Neuronal stem cell (in vitro differentiated cells): ENCODE results near the gene PLCXD3.

Experiments
- DNase-seq: peaks from one replicate; pipeline ENCODE4 v3.0.0-alpha.2; 2013; ENCODE audit warnings: low spot score
- H2AFZ ChIP-seq: one replicate; pipeline ENCODE4 v1.6.1; 2013; ENCODE audit warnings: mild to moderate bottlenecking, low read length, inconsistent platforms
- H2AK5ac ChIP-seq: 2 replicates; pipeline ENCODE4 v1.6.1; 2013; ENCODE audit warnings: low read depth, mild to moderate bottlenecking, inconsistent platforms, low read length, moderate library complexity, mixed read lengths
- H2BK120ac ChIP-seq: 2 replicates; pipeline ENCODE4 v1.6.1; 2013; ENCODE audit warnings: low read depth, mild to moderate bottlenecking, inconsistent platforms, low read length, moderate library complexity, mixed read lengths
- H2BK12ac ChIP-seq: one replicate; pipeline ENCODE4 v1.6.1; 2013; ENCODE audit warnings: low read length, inconsistent platforms
- H2BK15ac ChIP-seq: 2 replicates; pipeline ENCODE4 v1.6.1; 2013; ENCODE audit warnings: mild to moderate bottlenecking, low read length, inconsistent platforms, mixed read lengths
- H2BK5ac ChIP-seq: one replicate; pipeline ENCODE4 v1.6.1; 2013; ENCODE audit warnings: inconsistent platforms, mild to moderate bottlenecking, low read length, moderate library complexity
- H3K14ac ChIP-seq: one replicate; pipeline ENCODE4 v1.6.1; 2013; ENCODE audit warnings: low read length, inconsistent platforms
- H3K18ac ChIP-seq: 2 replicates; pipeline ENCODE4 v1.6.1; 2013; ENCODE audit warnings: low read length, inconsistent platforms
- H3K23ac ChIP-seq: 2 replicates; pipeline ENCODE4 v1.6.1; 2013; ENCODE audit warnings: low read depth, mild to moderate bottlenecking, mixed read lengths, low read length, inconsistent platforms; ENCODE audit not compliant: poor library complexity
- H3K27ac ChIP-seq: replicated peaks from 3 replicates; pipeline ENCODE4 v1.5.1; 2013; ENCODE audit warnings: low read length, inconsistent platforms
- H3K27me3 ChIP-seq, 3 experiments: 2 replicates each; pipeline ENCODE4 v1.6.1; 2013; ENCODE audit warnings: low read length in 3 of 3, mild to moderate bottlenecking in 2 of 3, inconsistent platforms in 1 of 3, low read depth in 1 of 3, mixed read lengths in 1 of 3, moderate library complexity in 1 of 3; ENCODE audit not compliant: control insufficient read depth in 3 of 3, insufficient read depth in 3 of 3
- H3K36me3 ChIP-seq, 2 donors: replicated peaks in 1 of 2; 2 replicates each; pipeline ENCODE4 v1.6.1; 2013; ENCODE audit warnings: low read length in 2 of 2; ENCODE audit not compliant: control insufficient read depth in 2 of 2, insufficient read depth in 2 of 2
- H3K4ac ChIP-seq: 2 replicates; pipeline ENCODE4 v1.6.1; 2013; ENCODE audit warnings: inconsistent platforms, mild to moderate bottlenecking, low read length, moderate library complexity
- H3K4me1 ChIP-seq, 2 donors: 1 replicate in 1 of 2; 2 replicates in 1 of 2; pipeline ENCODE4 v1.6.1; 2013; ENCODE audit warnings: low read length in 2 of 2, low read depth in 1 of 2; ENCODE audit not compliant: control insufficient read depth in 2 of 2, insufficient read depth in 1 of 2
- H3K4me2 ChIP-seq: one replicate; pipeline ENCODE4 v1.6.1; 2013; ENCODE audit warnings: mild to moderate bottlenecking, low read length, inconsistent platforms; ENCODE audit not compliant: insufficient read depth, poor library complexity, severe bottlenecking
- H3K4me3 ChIP-seq, 2 donors: 2 replicates each; pipeline ENCODE4 v1.5.1; 2013; ENCODE audit warnings: low read length in 2 of 2, mild to moderate bottlenecking in 2 of 2, inconsistent platforms in 1 of 2, moderate library complexity in 1 of 2
- H3K79me1 ChIP-seq: one replicate; pipeline ENCODE4 v1.6.1; 2013; ENCODE audit warnings: low read depth, mild to moderate bottlenecking, inconsistent platforms, low read length, moderate library complexity
- H3K9ac ChIP-seq: one replicate; pipeline ENCODE4 v1.6.1; 2013; ENCODE audit warnings: mild to moderate bottlenecking, low read depth, low read length, inconsistent platforms; ENCODE audit not compliant: poor library complexity
- H3K9me3 ChIP-seq, 2 donors: replicated peaks in 1 of 2; 2 replicates each; pipeline versions ENCODE3 to v1.6.1; 2013; ENCODE audit warnings: low read length in 2 of 2, mild to moderate bottlenecking in 2 of 2, inconsistent platforms in 1 of 2, low read depth in 1 of 2, mixed read lengths in 1 of 2, moderate library complexity in 1 of 2; ENCODE audit not compliant: control insufficient read depth in 2 of 2, insufficient read depth in 1 of 2
- H4K8ac ChIP-seq: one replicate; pipeline ENCODE4 v1.6.1; 2013; ENCODE audit warnings: low read depth, mild to moderate bottlenecking, inconsistent platforms, low read length, moderate library complexity
- H4K91ac ChIP-seq: one replicate; pipeline ENCODE4 v1.6.1; 2013; ENCODE audit warnings: low read length, low read depth, mild to moderate bottlenecking, inconsistent platforms; ENCODE audit not compliant: poor library complexity
- WGBS, 2 donors: extraction: QIAGEN DNeasy Blood & Tissue Kit; methylation state at CpG; one replicate each; pipeline ENCODE4 v1.1.7; 2013; ENCODE audit warnings: missing lambda C conversion rate in 2 of 2, mixed read lengths in 1 of 2; ENCODE audit not compliant: insufficient read length in 2 of 2, insufficient replicate concordance in 1 of 2; ENCODE audit errors: extremely low coverage in 2 of 2; 5-methylcytosine and 5-hydroxymethylcytosine counted together

PLCXD3 gene

DNA sequence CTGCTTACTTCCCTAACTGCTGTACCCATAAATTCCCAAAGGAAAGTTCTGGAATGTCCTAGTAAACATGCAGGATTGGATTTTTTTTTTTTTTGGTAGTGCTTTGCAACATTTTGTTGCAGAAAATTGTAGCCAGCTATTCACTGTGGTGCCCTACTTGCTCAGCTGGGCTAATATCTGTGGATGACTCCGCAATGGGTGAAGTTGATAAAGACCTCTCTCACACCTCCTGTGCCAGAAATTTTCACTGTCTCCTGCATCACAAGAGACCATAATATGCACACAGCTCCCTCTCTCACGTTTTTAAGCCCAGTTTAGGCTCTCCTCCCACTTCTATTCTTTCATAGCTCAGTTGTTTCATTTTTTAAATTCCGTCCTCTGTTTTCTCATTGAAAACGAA lies 160.6 kb downstream of the PLCXD3 start:
- H3K36me3 ChIP-seq = peaks cover 0 to 2% of the 10 kb centered on the region in 2 donors

DNA sequence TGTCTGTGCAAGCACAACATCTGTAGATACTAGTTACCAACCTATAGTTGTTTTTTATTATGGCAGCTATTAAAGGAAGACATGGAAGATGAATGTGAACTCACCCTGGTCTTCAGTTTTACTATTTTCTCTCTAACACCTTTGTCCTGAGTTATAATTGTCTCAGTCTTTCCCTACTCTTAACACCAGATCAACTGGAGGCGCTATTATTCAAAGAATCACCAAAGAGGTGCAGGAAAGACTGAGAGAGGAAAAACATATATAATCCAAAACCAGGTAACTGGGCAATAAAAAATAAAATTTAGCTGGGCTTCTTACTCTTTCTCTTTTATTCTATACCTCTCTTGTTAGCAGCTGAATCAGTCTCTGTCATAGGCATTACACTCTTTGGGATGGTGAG lies 162.8 kb downstream of the PLCXD3 start:
- no peak for DNase-seq
- H3K27me3 ChIP-seq = no peaks in the 10 kb centered on the region
- H3K4ac ChIP-seq = no peak overlapping the region
- H4K8ac ChIP-seq = no peak overlapping the region
- H3K27ac ChIP-seq = no peak overlapping the region
- H2AFZ ChIP-seq = no peak overlapping the region
- H3K36me3 ChIP-seq = peaks cover 0 to 2% of the 10 kb centered on the region in 2 donors
- H2BK12ac ChIP-seq = no peak overlapping the region
- H2BK15ac ChIP-seq = no peak overlapping the region
- H3K4me3 ChIP-seq = no peak overlapping the region
- no peak overlapping the region for H2BK120ac ChIP-seq
- no peak overlapping the region for H3K14ac ChIP-seq
- H3K9ac ChIP-seq = no peak overlapping the region
- no peaks in the 10 kb centered on the region for H3K79me1 ChIP-seq
- no peak overlapping the region for H3K23ac ChIP-seq
- H2AK5ac ChIP-seq = no peak overlapping the region
- no peak overlapping the region for H3K4me2 ChIP-seq
- WGBS, 2 donors = no CpG with 5 or more reads among the region's 1 CpG
- H3K4me1 ChIP-seq = no peaks in the 10 kb centered on the region
- no peak overlapping the region for H4K91ac ChIP-seq
- no peak overlapping the region for H2BK5ac ChIP-seq
- no peak overlapping the region for H3K18ac ChIP-seq
- H3K9me3 ChIP-seq = no peaks in the 10 kb centered on the region

More for the DNA sequence above, 160.6 kb downstream of the PLCXD3 start:
- Histone ChIP-seq H2AFZ (no peak overlapping the region), H2BK12ac (no peak overlapping the region), H3K27me3 (no peaks in the 10 kb centered on the region), H3K4me1 (no peaks in the 10 kb centered on the region), H3K4me2 (no peak overlapping the region), H3K4me3 (no peak overlapping the region), H3K4ac (no peak overlapping the region), H3K27ac (no peak overlapping the region), H2BK15ac (no peak overlapping the region), H2BK120ac (no peak overlapping the region), H3K9ac (no peak overlapping the region), H2BK5ac (no peak overlapping the region), H2AK5ac (no peak overlapping the region), H4K8ac (no peak overlapping the region), H3K18ac (no peak overlapping the region), H3K79me1 (no peaks in the 10 kb centered on the region), H3K14ac (no peak overlapping the region), H3K23ac (no peak overlapping the region), H4K91ac (no peak overlapping the region), H3K9me3 (no peaks in the 10 kb centered on the region)
- no CpG with 5 or more reads among the region's 4 CpGs for WGBS, 2 donors
- DNase-seq = no peak

DNA sequence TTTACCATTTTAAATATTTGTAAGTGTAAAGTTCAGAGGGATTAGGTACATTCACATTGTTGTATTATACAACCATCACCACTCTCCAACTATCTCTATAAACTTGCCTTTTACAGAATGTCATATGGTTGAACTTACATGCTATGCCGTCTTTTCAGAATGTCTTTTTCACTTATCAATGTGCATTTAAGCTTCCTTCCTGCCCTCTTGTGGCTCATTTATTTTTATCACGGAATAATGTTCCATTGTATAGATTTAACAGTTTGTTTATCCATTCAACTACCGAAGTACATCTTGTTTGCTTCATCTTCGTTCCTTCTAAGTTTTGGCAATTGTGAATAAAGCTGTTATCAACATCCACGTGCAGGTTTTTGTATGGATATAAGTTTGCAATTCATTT lies 163.8 kb downstream of the PLCXD3 start:
- no peak overlapping the region for H2BK5ac ChIP-seq
- no peak overlapping the region for H3K9ac ChIP-seq
- H2BK15ac ChIP-seq = no peak overlapping the region
- no peak overlapping the region for H2AFZ ChIP-seq
- H3K27ac ChIP-seq = no peak overlapping the region
- H3K27me3 ChIP-seq = no peaks in the 10 kb centered on the region
- H2AK5ac ChIP-seq = no peak overlapping the region
- H3K4me3 ChIP-seq = no peak overlapping the region
- no peak overlapping the region for H2BK12ac ChIP-seq
- H3K14ac ChIP-seq = no peak overlapping the region
- H3K23ac ChIP-seq = no peak overlapping the region
- H3K4me1 ChIP-seq = no peaks in the 10 kb centered on the region
- no peak overlapping the region for H3K4ac ChIP-seq
- H4K8ac ChIP-seq = no peak overlapping the region
- H3K79me1 ChIP-seq = no peaks in the 10 kb centered on the region
- no peak for DNase-seq
- H3K9me3 ChIP-seq = no peaks in the 10 kb centered on the region
- no CpG with 5 or more reads among the region's 5 CpGs for WGBS, 2 donors
- H3K36me3 ChIP-seq = peaks cover 0 to 2% of the 10 kb centered on the region in 2 donors
- H3K4me2 ChIP-seq = no peak overlapping the region
- H2BK120ac ChIP-seq = no peak overlapping the region
- no peak overlapping the region for H4K91ac ChIP-seq
- no peak overlapping the region for H3K18ac ChIP-seq

DNA sequence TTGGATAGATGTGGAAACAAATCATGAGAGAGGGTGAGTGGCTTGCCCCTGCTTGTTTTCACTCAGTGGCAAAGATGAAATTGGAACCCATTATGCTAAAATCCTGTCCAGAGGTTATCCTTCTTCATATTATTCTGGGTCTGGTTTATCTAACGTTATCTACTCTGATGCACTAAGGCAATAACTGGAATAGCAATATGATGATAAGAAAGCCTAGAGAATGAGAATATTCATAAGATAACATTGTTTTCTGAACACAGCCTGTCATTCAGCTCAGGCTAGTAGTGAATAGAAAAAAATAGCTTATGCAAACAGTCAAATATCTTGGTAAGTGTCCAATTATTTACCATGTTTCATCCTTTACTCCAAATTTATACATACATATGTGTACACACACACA lies 165.1 kb downstream of the PLCXD3 start:
- WGBS, 2 donors = no CpG with 5 or more reads among the region's 1 CpG
- Histone ChIP-seq H3K4me1 (no peaks in the 10 kb centered on the region), H2BK5ac (no peak overlapping the region), H3K36me3 (no peaks in the 10 kb centered on the region), H2AK5ac (no peak overlapping the region), H2AFZ (no peak overlapping the region), H4K91ac (no peak overlapping the region), H3K27ac (no peak overlapping the region), H3K4ac (no peak overlapping the region), H2BK15ac (no peak overlapping the region), H3K9ac (no peak overlapping the region), H3K14ac (no peak overlapping the region), H3K23ac (no peak overlapping the region), H3K4me3 (no peak overlapping the region), H2BK120ac (no peak overlapping the region), H3K27me3 (no peaks in the 10 kb centered on the region), H2BK12ac (no peak overlapping the region), H4K8ac (no peak overlapping the region), H3K9me3 (no peaks in the 10 kb centered on the region), H3K18ac (no peak overlapping the region), H3K79me1 (no peaks in the 10 kb centered on the region), H3K4me2 (no peak overlapping the region)
- no peak for DNase-seq
